Smooth muscle cell (in vitro differentiated cells): ENCODE data around the gene RXFP4. TPM values are rescaled to one million over a fixed set of nuclear protein-coding genes. Genes with fewer than 3 reads are reported as not detected.

ENCODE experiments used
- DNase-seq: peaks from one replicate; lab custom pipeline; 2025; ENCODE audit not compliant: unreplicated experiment; lab: John Stamatoyannopoulos, UW
- H2AFZ ChIP-seq: fragments of 200-600 bp; sonication (generic); 2 replicates; pipeline ENCODE4 v1.6.0; 2016; ENCODE audit warnings: antibody characterized with exemption, low read depth, mild to moderate bottlenecking
- H3F3A ChIP-seq: fragments of 200-600 bp; sonication (generic); 2 replicates; pipeline ENCODE4 v1.6.0; 2017; ENCODE audit warnings: antibody characterized with exemption, low read depth
- H3K27ac ChIP-seq: fragments of 200-600 bp; sonication (generic); 2 replicates; pipeline ENCODE4 v1.5.1; 2016; ENCODE audit warnings: low read depth, mild to moderate bottlenecking
- H3K27me3 ChIP-seq: fragments of 200-600 bp; sonication (generic); 2 replicates; pipeline ENCODE4 v1.6.1; 2016; ENCODE audit warnings: low read depth, mild to moderate bottlenecking
- H3K36me3 ChIP-seq: fragments of 200-600 bp; sonication (generic); 2 replicates; pipeline ENCODE4 v1.5.1; 2016; ENCODE audit warnings: low read depth
- H3K4me1 ChIP-seq: fragments of 200-600 bp; sonication (generic); 2 replicates; pipeline ENCODE4 v1.5.1; 2016; ENCODE audit warnings: low read depth
- H3K4me2 ChIP-seq: fragments of 200-600 bp; sonication (generic); 2 replicates; pipeline ENCODE4 v1.6.0; 2016; ENCODE audit warnings: mild to moderate bottlenecking
- H3K4me3 ChIP-seq: fragments of 200-600 bp; sonication (generic); 2 replicates; pipeline ENCODE4 v1.5.1; 2016; ENCODE audit warnings: mild to moderate bottlenecking
- H3K79me2 ChIP-seq: fragments of 200-600 bp; sonication (generic); 2 replicates; pipeline ENCODE4 v1.6.0; 2016; ENCODE audit warnings: low read depth, mild to moderate bottlenecking
- H3K9ac ChIP-seq: fragments of 200-600 bp; sonication (generic); 2 replicates; pipeline ENCODE4 v1.6.0; 2016; ENCODE audit warnings: low read depth
- H3K9me3 ChIP-seq: fragments of 200-600 bp; sonication (generic); replicated peaks from 2 replicates; pipeline ENCODE4 v1.5.1; 2016; ENCODE audit warnings: low read depth
- H4K20me1 ChIP-seq: fragments of 200-600 bp; sonication (generic); 2 replicates; pipeline ENCODE4 v1.6.0; 2016; ENCODE audit warnings: low read depth
- CTCF ChIP-seq: fragments of 200-600 bp; sonication (generic); IDR thresholded peaks from 2 replicates; pipeline ENCODE4 v1.5.1; 2017; ENCODE audit warnings: borderline replicate concordance, mild to moderate bottlenecking, antibody characterized with exemption; ENCODE audit not compliant: insufficient read depth, poor library complexity, severe bottlenecking
- WGBS: methylation state at CpG from one replicate; pipeline ENCODE4 v1.1.7; 2016; ENCODE audit warnings: low lambda C conversion rate; 5-methylcytosine and 5-hydroxymethylcytosine counted together
- polyA plus RNA-seq: library from polyadenylated mRNA; unstranded; fragments of >200 nt; fragmentation: Nextera tagmentation; extraction: Ambion mirVana; gene quantifications from 2 replicates; pipeline ENCODE4 v1.2.1, GENCODE V29; 2016
- total RNA-seq: library from RNA; depleted of rRNA; stranded (reverse); fragments of >200 nt; gene quantifications from 2 replicates; pipeline ENCODE4 v1.2.3, GENCODE V29; 2014

RXFP4 gene
- total and polyA plus RNA-seq, 2 experiments from 2014 or later = 0.66 TPM; not detected in 1

GRCh38 chr1:155979597-155980343 lies 38.3 kb downstream of the RXFP4 start:
- H3K9me3 ChIP-seq = no peaks in the 10 kb centered on the region
- H3K36me3 ChIP-seq = no peaks in the 10 kb centered on the region
- peak overlapping the region; percentile 96 for H3K27ac ChIP-seq
- 58% methylated on average over 4 of the region's 4 CpGs for WGBS
- H3K4me2 ChIP-seq = peak overlapping the region; percentile 90
- peaks cover 27% of the 10 kb centered on the region for H4K20me1 ChIP-seq
- peaks cover 69% of the 10 kb centered on the region for H3K79me2 ChIP-seq
- no peak for DNase-seq
- H3K4me1 ChIP-seq = peaks cover 64% of the 10 kb centered on the region
- H3K4me3 ChIP-seq = peak overlapping the region; percentile 97
- H2AFZ ChIP-seq = no peak overlapping the region
- peaks cover 36% of the 10 kb centered on the region for H3F3A ChIP-seq
- H3K9ac ChIP-seq = peak overlapping the region; percentile 89
- TF ChIP-seq CTCF = no peak
- H3K27me3 ChIP-seq = no peaks in the 10 kb centered on the region

GRCh38 chr1:155981266-155982088 lies 40.0 kb downstream of the RXFP4 start:
- DNase-seq = no peak
- H3F3A ChIP-seq = peaks cover 32% of the 10 kb centered on the region
- peaks cover 52% of the 10 kb centered on the region for H3K79me2 ChIP-seq
- peaks cover 10% of the 10 kb centered on the region for H4K20me1 ChIP-seq
- H3K27me3 ChIP-seq = no peaks in the 10 kb centered on the region
- no peaks in the 10 kb centered on the region for H3K36me3 ChIP-seq
- peak overlapping the region; percentile 90 for H3K4me2 ChIP-seq
- H2AFZ ChIP-seq = no peak overlapping the region
- H3K4me3 ChIP-seq = no peak overlapping the region
- WGBS = 53% methylated on average over 6 of the region's 6 CpGs
- H3K27ac ChIP-seq = peak overlapping the region; percentile 96
- H3K9me3 ChIP-seq = no peaks in the 10 kb centered on the region
- TF ChIP-seq CTCF = no peak
- peaks cover 48% of the 10 kb centered on the region for H3K4me1 ChIP-seq
- peak overlapping the region; percentile 77 for H3K9ac ChIP-seq

GRCh38 chr1:155982106-155982505 lies 40.7 kb downstream of the RXFP4 start:
- peaks cover 32% of the 10 kb centered on the region for H3F3A ChIP-seq
- H3K4me2 ChIP-seq = peak overlapping the region; percentile 90
- H3K9me3 ChIP-seq = no peaks in the 10 kb centered on the region
- H3K79me2 ChIP-seq = peaks cover 46% of the 10 kb centered on the region
- no peak overlapping the region for H2AFZ ChIP-seq
- H3K4me3 ChIP-seq = no peak overlapping the region
- H3K4me1 ChIP-seq = peaks cover 42% of the 10 kb centered on the region
- H4K20me1 ChIP-seq = peaks cover 4% of the 10 kb centered on the region
- no peak for DNase-seq
- no peaks in the 10 kb centered on the region for H3K36me3 ChIP-seq
- TF ChIP-seq CTCF = no peak
- peak overlapping the region; percentile 77 for H3K9ac ChIP-seq
- peak overlapping the region; percentile 96 for H3K27ac ChIP-seq
- WGBS = 93% methylated on average over 7 of the region's 7 CpGs
- no peaks in the 10 kb centered on the region for H3K27me3 ChIP-seq
